Endodermal cell (in vitro differentiated cells): ENCODE results near the gene NAGA. TPM values are rescaled to one million over a fixed set of nuclear protein-coding genes. Genes with fewer than 3 reads are reported as not detected.
A peak's percentile ranks its signal among the peaks of the same experiment; 100 is the strongest.
"Not testable (repeated sequence)": the region's sequence is repeated elsewhere in the genome, so short reads cannot be mapped to it uniquely, and the experiment has no call there.

ENCODE experiments used
- DNase-seq: peaks from one replicate; pipeline ENCODE4 v3.0.0-alpha.2; 2017
- H3K27ac ChIP-seq: 2 replicates; pipeline ENCODE4 v1.5.1; 2013; ENCODE audit warnings: mild to moderate bottlenecking, low read depth, low read length, moderate library complexity
- H3K27me3 ChIP-seq: 2 replicates; pipeline ENCODE4 v1.6.1; 2013; ENCODE audit warnings: mild to moderate bottlenecking, low read length, moderate library complexity; ENCODE audit not compliant: insufficient read depth, control insufficient read depth, poor library complexity, severe bottlenecking
- H3K36me3 ChIP-seq: 2 replicates; pipeline ENCODE4 v1.7.0; 2013; ENCODE audit warnings: mild to moderate bottlenecking, low read length, moderate library complexity; ENCODE audit not compliant: control insufficient read depth, insufficient read depth
- H3K4me1 ChIP-seq: one replicate; pipeline ENCODE4 v1.7.0; 2013; ENCODE audit warnings: low read length; ENCODE audit not compliant: control insufficient read depth, insufficient read depth
- H3K4me3 ChIP-seq: 2 replicates; pipeline ENCODE4 v1.5.1; 2013; ENCODE audit warnings: mild to moderate bottlenecking, low read length, moderate library complexity
- H3K9ac ChIP-seq: 2 replicates; pipeline ENCODE4 v1.6.1; 2013; ENCODE audit warnings: mild to moderate bottlenecking, low read length, moderate library complexity; ENCODE audit not compliant: poor library complexity, severe bottlenecking; ENCODE audit errors: extremely low read depth
- H3K9me3 ChIP-seq: 2 replicates; pipeline ENCODE4 v1.6.1; 2013; ENCODE audit warnings: mild to moderate bottlenecking, low read length, moderate library complexity; ENCODE audit not compliant: control insufficient read depth
- H3K27ac Mint-ChIP-seq: 2 replicates; pipeline ENCODE4 v1.8.0; 2020; ENCODE audit warnings: mixed read lengths
- H3K27me3 Mint-ChIP-seq: 2 replicates; pipeline ENCODE4 v1.8.0; 2021; ENCODE audit warnings: mild to moderate bottlenecking, mixed read lengths; ENCODE audit not compliant: insufficient read depth
- H3K36me3 Mint-ChIP-seq: 2 replicates; pipeline ENCODE4 v1.8.0; 2020; ENCODE audit warnings: low read depth, mixed read lengths
- H3K4me1 Mint-ChIP-seq: 2 replicates; pipeline ENCODE4 v1.8.0; 2020; ENCODE audit warnings: mixed read lengths
- H3K4me3 Mint-ChIP-seq: 2 replicates; pipeline ENCODE4 v1.8.0; 2020; ENCODE audit warnings: mild to moderate bottlenecking, moderate library complexity, mixed read lengths
- H3K9me3 Mint-ChIP-seq: 2 replicates; pipeline ENCODE4 v1.8.0; 2020; ENCODE audit warnings: mild to moderate bottlenecking, mixed read lengths
- CTCF ChIP-seq: fragments of 200-600 bp; sonication (generic); conservative IDR thresholded peaks from 2 replicates; pipeline ENCODE4 v1.5.0; 2021; ENCODE audit warnings: antibody characterized with exemption, mild to moderate bottlenecking
- WGBS, 2 experiments: methylation state at CpG; one replicate each; pipeline versions ENCODE4 v1.1.5 to v1.1.7; 2013; ENCODE audit warnings: missing lambda C conversion rate in 2 of 2, mixed read lengths in 1 of 2; ENCODE audit not compliant: insufficient coverage in 1 of 2, insufficient read length in 1 of 2; 5-methylcytosine and 5-hydroxymethylcytosine counted together
- total RNA-seq, 2 donors: library from RNA; stranded (reverse); fragmentation: NEBNext Ultra II Directional in 1 of 2; extraction: Animal tissue kit (Norgen Biotek cat#: 25700) in 1 of 2; gene quantifications; 2 replicates in 1 of 2; 3 replicates in 1 of 2; pipeline ENCODE4 v1.2.1, GENCODE V29; 2021

NAGA gene
- total RNA-seq, 2 donors from 2014 or later: 19.2 to 25.4 TPM

- Histone ChIP-seq H3K9me3 (peaks cover 29% of the 10 kb centered on the region), H3K4me1 (peaks cover 9% of the 10 kb centered on the region), H3K27me3 (no peaks in the 10 kb centered on the region), H3K27ac (no peak overlapping the region), H3K9ac (no peak overlapping the region), H3K36me3 (no peaks in the 10 kb centered on the region), H3K4me3 (no peak overlapping the region)
- H3K4me3 Mint-ChIP-seq: no peak overlapping the region
- no peak for DNase-seq
- peaks cover 7% of the 10 kb centered on the region for H3K36me3 Mint-ChIP-seq
- H3K27me3 Mint-ChIP-seq: peaks cover 34% of the 10 kb centered on the region
- no peak for TF ChIP-seq CTCF
- peaks cover 21% of the 10 kb centered on the region for H3K9me3 Mint-ChIP-seq
- peaks cover 24% of the 10 kb centered on the region for H3K4me1 Mint-ChIP-seq
- WGBS, 2 experiments: 94 to 96% methylated on average over 10 to 18 of the region's 18 CpGs
- no peak overlapping the region for H3K27ac Mint-ChIP-seq
These were observed 38.2 kb upstream of the NAGA start for GRCh38 chr22:42108848-42109247.

- Mint-ChIP-seq H3K27me3 (peaks cover 27% of the 10 kb centered on the region), H3K36me3 (peaks cover 19% of the 10 kb centered on the region), H3K9me3 (peaks cover 61% of the 10 kb centered on the region)
- H3K9ac ChIP-seq, H3K4me3 ChIP-seq, H3K27me3 ChIP-seq, H3K36me3 ChIP-seq, H3K4me1 Mint-ChIP-seq, H3K27ac Mint-ChIP-seq, H3K27ac ChIP-seq, DNase-seq, H3K4me1 ChIP-seq, H3K4me3 Mint-ChIP-seq: not testable (repeated sequence)
- H3K9me3 ChIP-seq: peaks cover 63% of the 10 kb centered on the region
- WGBS, 2 experiments: 92 to 94% methylated on average over 5 to 6 of the region's 6 CpGs
These were observed 33.8 kb upstream of the NAGA start for GRCh38 chr22:42104332-42104860.

GRCh38 chr22:42101199-42101598, 30.6 kb upstream of the NAGA start:
- Histone ChIP-seq H3K4me3 (no peak overlapping the region), H3K27me3 (no peaks in the 10 kb centered on the region), H3K36me3 (no peaks in the 10 kb centered on the region), H3K27ac (no peak overlapping the region), H3K9ac (no peak overlapping the region), H3K4me1 (no peaks in the 10 kb centered on the region), H3K9me3 (peaks cover 81% of the 10 kb centered on the region)
- Mint-ChIP-seq H3K9me3 (peaks cover 86% of the 10 kb centered on the region), H3K27ac (no peak overlapping the region), H3K4me1 (no peaks in the 10 kb centered on the region), H3K36me3 (peaks cover 35% of the 10 kb centered on the region), H3K27me3 (peaks cover 4% of the 10 kb centered on the region), H3K4me3 (no peak overlapping the region)
- no peak for TF ChIP-seq CTCF
- no peak for DNase-seq
- 92 to 100% methylated on average over 2 to 3 of the region's 3 CpGs for WGBS, 2 experiments

GRCh38 chr22:42091455-42091782, 20.8 kb upstream of the NAGA start:
- WGBS, 2 experiments: 37 to 53% methylated on average over 6 of the region's 7 CpGs
- no peak overlapping the region for H3K27ac ChIP-seq

More at GRCh38 chr22:42091455-42091782, 20.8 kb upstream of the NAGA start:
- Mint-ChIP-seq H3K36me3 (peaks cover 45% of the 10 kb centered on the region), H3K4me3 (peak overlapping the region; percentile 94), H3K9me3 (peaks cover 42% of the 10 kb centered on the region), H3K27me3 (peaks cover 5% of the 10 kb centered on the region), H3K4me1 (no peaks in the 10 kb centered on the region), H3K27ac (peak overlapping the region; percentile 83)
- H3K36me3 ChIP-seq: peaks cover 22% of the 10 kb centered on the region
- H3K9me3 ChIP-seq: peaks cover 20% of the 10 kb centered on the region
- no peak for TF ChIP-seq CTCF
- H3K27me3 ChIP-seq: no peaks in the 10 kb centered on the region
- no peaks in the 10 kb centered on the region for H3K4me1 ChIP-seq
- H3K4me3 ChIP-seq: peak overlapping the region; percentile 96
- H3K9ac ChIP-seq: peak overlapping the region; percentile 33
- no peak for DNase-seq
